T-cell (primary cell): ENCODE data around the gene SEMA4C. TPM values are rescaled to one million over a fixed set of nuclear protein-coding genes. Genes with fewer than 3 reads are reported as not detected.
A peak's percentile ranks its signal among the peaks of the same experiment; 100 is the strongest.

Experiments used
- ATAC-seq, 4 experiments: fragments of 200-7000 bp in 3 of 4; fragments of 150-1000 bp in 1 of 4; cut with Tn5 transposase; replicated peaks in 1 of 4; 1 replicate in 3 of 4; 2 replicates in 1 of 4; pipeline ENCODE4 v1.10.0; 2021; ENCODE audit warnings: moderate library complexity in 3 of 4, mild to moderate bottlenecking in 2 of 4, moderate number of reproducible peaks in 1 of 4
- CTCF ChIA-PET, 2 donors: fragments of 300-600 bp; sonication (Branson Sonifier 250); formaldehyde crosslinking; loops; one replicate each; lab custom pipeline; 2022; ENCODE audit warnings: antibody characterized with exemption in 2 of 2; lab: Charles Lee
- POLR2A ChIA-PET, 2 donors: fragments of 300-600 bp; sonication (Branson Sonifier 250); formaldehyde crosslinking; loops; one replicate each; lab custom pipeline; 2022; ENCODE audit warnings: antibody characterized with exemption in 2 of 2; lab: Charles Lee
- DNase-seq, 35 experiments: peaks; one replicate each; pipeline versions ENCODE4 v3.0.0 to v3.0.0-alpha.2; 2013 to 2023
- H3K27ac ChIP-seq: one replicate; pipeline ENCODE4 v1.5.1; 2013; ENCODE audit warnings: low read length
- H3K27me3 ChIP-seq, 2 experiments: replicated peaks in 1 of 2; 1 replicate in 1 of 2; 2 replicates in 1 of 2; pipeline versions ENCODE4 v1.6.1 to v1.7.0; 2013; ENCODE audit warnings: low read length in 1 of 2, mixed read lengths in 1 of 2; ENCODE audit not compliant: control insufficient read depth in 2 of 2, insufficient read depth in 2 of 2; ENCODE audit errors: extremely low read depth in 1 of 2
- H3K36me3 ChIP-seq, 2 donors: 1 replicate in 1 of 2; 2 replicates in 1 of 2; pipeline versions ENCODE4 v1.6.1 to v1.7.0; 2013; ENCODE audit warnings: low read length in 1 of 2; ENCODE audit not compliant: control insufficient read depth in 2 of 2, insufficient read depth in 1 of 2; ENCODE audit errors: extremely low read depth in 1 of 2
- H3K4me1 ChIP-seq, 2 experiments: 1 replicate in 1 of 2; 2 replicates in 1 of 2; pipeline versions ENCODE4 v1.6.1 to v1.7.0; 2013; ENCODE audit warnings: low read length in 2 of 2, mixed read lengths in 1 of 2; ENCODE audit not compliant: insufficient read depth in 2 of 2, control insufficient read depth in 1 of 2; ENCODE audit errors: extremely low read depth in 1 of 2
- H3K4me3 ChIP-seq, 2 donors: 1 replicate in 1 of 2; 2 replicates in 1 of 2; pipeline versions ENCODE4 v1.5.1 to v1.7.0; 2013; ENCODE audit warnings: mild to moderate bottlenecking in 2 of 2, low read length in 1 of 2, moderate library complexity in 1 of 2; ENCODE audit not compliant: control insufficient read depth in 1 of 2; ENCODE audit errors: extremely low read depth in 1 of 2
- H3K9me3 ChIP-seq: 2 replicates; pipeline ENCODE4 v1.7.0; 2013
- H3K27ac Mint-ChIP-seq, 2 donors: one replicate each; pipeline ENCODE4 v1.8.0; 2020 to 2021; ENCODE audit warnings: mild to moderate bottlenecking in 2 of 2, mixed read lengths in 2 of 2
- H3K27me3 Mint-ChIP-seq, 2 donors: one replicate each; pipeline ENCODE4 v1.8.0; 2021 to 2022; ENCODE audit warnings: mixed read lengths in 2 of 2
- H3K36me3 Mint-ChIP-seq: one replicate; pipeline ENCODE4 v1.8.0; 2021; ENCODE audit warnings: mixed read lengths
- H3K4me1 Mint-ChIP-seq, 3 donors: one replicate each; pipeline ENCODE4 v1.8.0; 2020 to 2022; ENCODE audit warnings: mixed read lengths in 3 of 3, mild to moderate bottlenecking in 1 of 3
- H3K4me3 Mint-ChIP-seq, 3 donors: one replicate each; pipeline ENCODE4 v1.8.0; 2020 to 2022; ENCODE audit warnings: mild to moderate bottlenecking in 3 of 3, mixed read lengths in 3 of 3, moderate library complexity in 3 of 3
- H3K9me3 Mint-ChIP-seq, 3 donors: one replicate each; pipeline ENCODE4 v1.8.0; 2020 to 2022; ENCODE audit warnings: mixed read lengths in 3 of 3
- WGBS: methylation state at CpG from one replicate; pipeline ENCODE4 v1.1.5; 2013; ENCODE audit warnings: missing lambda C conversion rate; ENCODE audit not compliant: insufficient coverage; 5-methylcytosine and 5-hydroxymethylcytosine counted together
- total RNA-seq, 35 experiments: library from RNA in 6 of 35; stranded (reverse) in 6 of 35; fragments of 120-200 nt in 1 of 35; gene quantifications; one replicate each; pipeline versions ENCODE4 v1.2.1 to v1.2.4 and lab custom pipeline; 2013 to 2026

The SEMA4C gene
- total RNA-seq, 5 donors from 2014 or later (not counting 1 experiment from before 2014, with no cell fraction given) = 36.3 to 89.0 (median 72.3) TPM

DNA sequence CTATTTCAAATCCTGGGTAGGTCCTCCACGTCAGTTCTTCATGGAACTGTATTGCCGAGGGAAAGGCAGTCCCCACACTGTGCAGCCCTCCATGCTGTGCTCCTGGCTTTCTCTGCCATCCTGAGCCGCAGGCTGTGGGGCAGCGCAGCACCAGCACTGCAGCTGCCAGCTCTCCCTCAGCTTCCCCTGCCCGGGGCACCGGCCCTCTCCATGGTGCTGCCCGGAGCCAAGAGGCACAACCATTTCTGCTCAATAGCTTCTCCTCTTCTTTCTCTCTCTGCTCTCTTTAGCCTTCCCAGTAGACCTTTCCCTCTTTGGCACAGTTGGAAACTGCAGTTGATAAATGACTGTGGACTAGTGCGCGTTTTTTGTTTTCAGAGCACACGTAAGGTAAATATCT, 38.2 kb downstream of the SEMA4C start:
- no peaks in the 10 kb centered on the region for H3K4me1 ChIP-seq
- H3K4me1 Mint-ChIP-seq = peaks cover 0 to 4% (median 0%) of the 10 kb centered on the region in 3 donors
- ChIA-PET CTCF (interaction anchor here in 1 of 2 donors (1.1 kb wide), 1 partner anchor 66 kb away, joined by 3 read pairs; no protein-coding TSS in a partner anchor), POLR2A (no interaction called here)
- no peaks in the 10 kb centered on the region for H3K9me3 Mint-ChIP-seq
- no peaks in the 10 kb centered on the region for H3K9me3 ChIP-seq
- H3K27ac ChIP-seq = no peak overlapping the region
- 97% methylated on average over 7 of the region's 10 CpGs for WGBS
- no peak overlapping the region for H3K4me3 Mint-ChIP-seq
- H3K27me3 ChIP-seq = no peaks in the 10 kb centered on the region
- ATAC-seq (no peak), DNase-seq (no peak)
- no peak overlapping the region for H3K27ac Mint-ChIP-seq
- H3K4me3 ChIP-seq = no peak overlapping the region
- H3K36me3 ChIP-seq = peaks cover 41 to 75% of the 10 kb centered on the region in 2 donors
- H3K36me3 Mint-ChIP-seq = peaks cover 45% of the 10 kb centered on the region
- H3K27me3 Mint-ChIP-seq = no peaks in the 10 kb centered on the region

DNA sequence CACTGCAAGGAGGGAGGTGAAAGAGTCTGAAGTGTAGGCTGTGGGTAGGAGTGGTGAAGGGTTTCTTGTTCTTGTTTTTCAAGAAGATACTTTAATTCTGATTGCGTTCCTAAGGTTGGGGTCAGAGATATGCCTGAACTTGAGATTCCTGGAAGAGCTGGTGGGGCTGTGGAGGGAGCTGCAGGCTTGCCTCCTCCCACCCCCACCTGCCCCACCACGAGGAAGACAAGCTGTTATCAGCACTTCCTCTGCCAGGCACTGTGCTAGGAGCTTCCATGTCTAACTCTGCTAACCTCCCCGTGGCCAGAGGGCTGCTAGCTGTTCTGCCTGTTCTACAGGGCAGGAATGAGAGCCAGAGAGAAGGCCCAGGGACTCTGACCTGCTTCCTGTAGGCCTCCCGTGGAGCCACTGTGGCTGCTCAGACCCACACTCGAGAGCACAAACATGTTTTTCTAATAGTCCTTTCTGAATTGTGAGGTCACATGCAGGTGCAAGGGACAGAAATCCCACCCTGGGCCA, 39.8 kb downstream of the SEMA4C start:
- H3K4me1 Mint-ChIP-seq = peaks cover 0 to 4% (median 0%) of the 10 kb centered on the region in 3 donors
- no peak overlapping the region for H3K4me3 Mint-ChIP-seq
- H3K9me3 Mint-ChIP-seq = no peaks in the 10 kb centered on the region
- no peak overlapping the region for H3K27ac ChIP-seq
- H3K27ac Mint-ChIP-seq = peak overlapping the region; percentile 6 to 30
- H3K27me3 ChIP-seq = no peaks in the 10 kb centered on the region
- POLR2A ChIA-PET = no interaction called here
- CTCF ChIA-PET = no interaction called here
- no peak for DNase-seq
- no peak overlapping the region for H3K4me3 ChIP-seq
- peaks cover 46 to 86% of the 10 kb centered on the region in 2 donors for H3K36me3 ChIP-seq
- no peaks in the 10 kb centered on the region for H3K9me3 ChIP-seq
- no peaks in the 10 kb centered on the region for H3K4me1 ChIP-seq
- 84% methylated on average over 3 of the region's 5 CpGs for WGBS
- no peaks in the 10 kb centered on the region for H3K27me3 Mint-ChIP-seq
- ATAC-seq = no peak
- H3K36me3 Mint-ChIP-seq = peaks cover 51% of the 10 kb centered on the region

DNA sequence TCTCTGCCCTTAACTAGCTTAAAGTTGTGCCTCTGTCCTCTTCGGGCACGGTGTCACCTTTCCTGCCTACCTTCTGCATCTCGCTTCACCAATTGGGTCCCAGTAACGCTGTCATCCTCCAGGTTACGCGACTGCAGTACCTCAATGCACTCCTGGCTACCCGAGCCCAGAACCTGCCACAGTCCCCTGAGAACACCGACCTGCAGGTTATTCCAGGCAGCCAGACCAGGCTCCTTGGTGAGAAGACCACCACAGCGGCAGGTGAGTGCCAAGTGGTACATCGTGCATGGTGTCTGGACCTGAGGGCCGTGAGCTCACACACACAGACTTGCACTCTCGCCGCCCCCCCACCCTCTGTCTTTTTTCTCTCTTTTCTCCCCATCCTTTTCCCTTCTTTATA, 41.0 kb downstream of the SEMA4C start:
- H3K36me3 ChIP-seq = peaks cover 52 to 85% of the 10 kb centered on the region in 2 donors
- no peaks in the 10 kb centered on the region for H3K27me3 ChIP-seq
- Mint-ChIP-seq H3K4me3 (no peak overlapping the region), H3K27me3 (no peaks in the 10 kb centered on the region), H3K36me3 (peaks cover 47% of the 10 kb centered on the region), H3K4me1 (peaks cover 0 to 4% (median 3%) of the 10 kb centered on the region in 3 donors), H3K9me3 (no peaks in the 10 kb centered on the region), H3K27ac (no peak overlapping the region)
- ChIA-PET CTCF (interaction anchor here in 1 of 2 donors (0.7 kb wide), 1 partner anchor 63 kb away, joined by 3 read pairs; no protein-coding TSS in a partner anchor), POLR2A (interaction anchor here in 1 of 2 donors (0.6 kb wide), 1 partner anchor 87 kb away, joined by 5 read pairs; no protein-coding TSS in a partner anchor)
- DNase-seq (no peak), ATAC-seq (no peak)
- peaks cover 0 to 4% of the 10 kb centered on the region in 2 experiments for H3K4me1 ChIP-seq
- H3K27ac ChIP-seq = no peak overlapping the region
- 97% methylated on average over 9 of the region's 13 CpGs for WGBS
- H3K4me3 ChIP-seq = no peak overlapping the region
- H3K9me3 ChIP-seq = no peaks in the 10 kb centered on the region

DNA sequence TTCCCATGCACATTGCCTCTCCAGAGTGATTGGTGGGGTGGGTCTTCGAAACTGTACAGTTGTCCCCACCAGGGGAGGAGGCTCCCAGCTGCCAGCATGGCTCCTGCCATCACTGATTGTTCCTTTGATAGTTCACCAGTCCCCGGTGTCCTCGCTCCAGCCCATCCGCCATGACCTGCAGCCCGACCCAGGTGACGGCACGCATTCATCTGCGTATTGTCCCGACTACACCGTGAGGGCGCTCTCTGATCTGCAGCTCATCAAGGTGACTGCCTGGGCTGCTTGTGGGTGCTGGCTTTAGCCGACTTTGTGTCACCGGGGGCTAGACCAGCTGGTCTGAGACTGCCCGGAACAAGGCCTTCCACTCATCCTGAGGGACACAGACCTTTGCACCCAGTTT, 41.4 kb downstream of the SEMA4C start:
- Mint-ChIP-seq H3K4me3 (no peak overlapping the region), H3K9me3 (no peaks in the 10 kb centered on the region), H3K27ac (peak overlapping the region in 1 of 2 donors; percentile 16), H3K4me1 (peaks cover 0 to 5% (median 4%) of the 10 kb centered on the region in 3 donors), H3K27me3 (no peaks in the 10 kb centered on the region), H3K36me3 (peaks cover 44% of the 10 kb centered on the region)
- DNase-seq (no peak), ATAC-seq (no peak)
- no peaks in the 10 kb centered on the region for H3K9me3 ChIP-seq
- CTCF ChIA-PET = interaction anchor here in 1 of 2 donors (0.7 kb wide), 1 partner anchor 63 kb away, joined by 3 read pairs; no protein-coding TSS in a partner anchor
- H3K36me3 ChIP-seq = peaks cover 54 to 85% of the 10 kb centered on the region in 2 donors
- POLR2A ChIA-PET = interaction anchor here in 1 of 2 donors (0.6 kb wide), 1 partner anchor 86 kb away, joined by 5 read pairs; no protein-coding TSS in a partner anchor
- peaks cover 0 to 7% of the 10 kb centered on the region in 2 experiments for H3K4me1 ChIP-seq
- 94% methylated on average over 13 of the region's 14 CpGs for WGBS
- no peaks in the 10 kb centered on the region for H3K27me3 ChIP-seq
- H3K27ac ChIP-seq = no peak overlapping the region
- H3K4me3 ChIP-seq = no peak overlapping the region

DNA sequence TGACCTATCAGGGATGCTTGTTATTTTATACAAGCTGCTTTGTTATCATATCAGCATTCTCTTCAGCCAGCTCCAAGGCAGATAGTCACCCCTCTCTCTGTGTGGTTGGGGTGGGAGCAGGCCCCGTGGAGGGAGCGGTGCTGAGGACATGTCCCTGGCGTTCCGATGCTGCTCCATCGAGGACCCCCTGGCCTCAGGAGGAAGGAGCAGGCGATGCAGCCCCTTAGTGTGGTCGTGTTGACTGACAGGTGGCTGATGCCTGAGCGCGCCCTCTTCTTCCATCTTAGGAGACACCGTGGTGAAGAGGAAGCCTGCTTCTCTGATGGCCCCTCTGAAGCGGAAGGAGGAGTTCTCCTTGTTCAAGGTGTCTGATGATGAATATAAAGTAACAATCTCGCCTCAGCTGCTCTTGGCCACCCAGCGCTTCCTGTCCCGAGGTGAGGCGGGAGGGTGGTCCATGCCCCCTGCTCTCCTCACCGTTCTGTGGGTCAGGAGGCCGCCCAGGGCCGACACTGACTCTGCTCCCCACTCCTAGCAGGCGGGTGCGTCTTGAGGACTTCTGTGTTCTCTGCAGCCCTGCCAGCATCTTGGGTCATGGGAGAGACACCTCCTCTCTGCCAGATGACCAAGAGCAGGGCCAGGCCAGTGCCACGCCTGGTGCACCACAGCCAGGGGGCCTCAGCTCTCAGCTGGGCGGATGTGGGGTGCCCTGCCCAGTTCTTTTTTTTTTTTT, 43.2 kb downstream of the SEMA4C start:
- DNase-seq = no peak
- peaks cover 38% of the 10 kb centered on the region for H3K36me3 Mint-ChIP-seq
- POLR2A ChIA-PET = no interaction called here

DNA sequence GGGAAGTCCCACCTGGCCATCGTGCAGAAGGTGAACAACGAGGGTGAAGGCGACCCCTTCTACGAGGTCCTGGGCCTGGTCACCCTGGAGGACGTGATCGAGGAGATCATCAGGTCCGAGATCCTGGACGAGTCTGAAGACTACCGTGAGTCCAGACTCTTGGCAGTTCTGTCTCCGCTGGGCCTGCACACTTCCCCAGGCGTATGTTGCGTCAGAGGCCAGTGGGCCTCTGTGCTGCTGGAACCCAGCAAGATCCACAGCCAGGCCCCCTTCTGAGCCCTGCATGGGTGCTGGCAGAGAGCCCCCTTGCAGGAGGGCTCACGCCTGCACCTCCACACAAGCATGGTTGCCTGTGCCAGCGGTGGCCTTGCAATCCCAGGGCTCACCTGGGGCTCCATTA, 44.8 kb downstream of the SEMA4C start:
- Histone ChIP-seq H3K27ac (no peak overlapping the region), H3K36me3 (peaks cover 36 to 68% of the 10 kb centered on the region in 2 donors), H3K4me1 (peaks cover 0 to 28% of the 10 kb centered on the region in 2 experiments), H3K27me3 (no peaks in the 10 kb centered on the region), H3K9me3 (no peaks in the 10 kb centered on the region), H3K4me3 (no peak overlapping the region)
- no peak for DNase-seq
- peak overlapping the region in 1 of 2 donors; percentile 11 for H3K27ac Mint-ChIP-seq
- H3K36me3 Mint-ChIP-seq = peaks cover 32% of the 10 kb centered on the region
- H3K4me1 Mint-ChIP-seq = peaks cover 17 to 34% (median 31%) of the 10 kb centered on the region in 3 donors
- no peaks in the 10 kb centered on the region for H3K27me3 Mint-ChIP-seq
- no peaks in the 10 kb centered on the region for H3K9me3 Mint-ChIP-seq
- 96% methylated on average over 13 of the region's 14 CpGs for WGBS
- H3K4me3 Mint-ChIP-seq = no peak overlapping the region
- CTCF ChIA-PET = no interaction called here
- ATAC-seq = no peak
- POLR2A ChIA-PET = interaction anchor here in 1 of 2 donors (0.5 kb wide), 1 partner anchor 306 kb away, joined by 5 read pairs; no protein-coding TSS in a partner anchor

More for the DNA sequence above, 43.2 kb downstream of the SEMA4C start:
- no peaks in the 10 kb centered on the region for H3K27me3 ChIP-seq
- no peaks in the 10 kb centered on the region for H3K9me3 ChIP-seq
- peaks cover 0 to 14% of the 10 kb centered on the region in 2 experiments for H3K4me1 ChIP-seq
- no peaks in the 10 kb centered on the region for H3K9me3 Mint-ChIP-seq
- no peaks in the 10 kb centered on the region for H3K27me3 Mint-ChIP-seq
- CTCF ChIA-PET = no interaction called here
- peaks cover under 1 to 17% (median 14%) of the 10 kb centered on the region in 3 donors for H3K4me1 Mint-ChIP-seq
- H3K4me3 ChIP-seq = no peak overlapping the region
- no peak overlapping the region for H3K27ac ChIP-seq
- 94% methylated on average over 18 of the region's 22 CpGs for WGBS
- peaks cover 45 to 82% of the 10 kb centered on the region in 2 donors for H3K36me3 ChIP-seq
- no peak overlapping the region for H3K27ac Mint-ChIP-seq
- no peak for ATAC-seq
- no peak overlapping the region for H3K4me3 Mint-ChIP-seq
